Sciatic nerve (tissue), 2 donors: ENCODE data around the gene HOGA1. TPM values are rescaled to one million over a fixed set of nuclear protein-coding genes. Genes with fewer than 3 reads are reported as not detected.

Experiments used
- ATAC-seq: fragments of 200-7000 bp; cut with Tn5 transposase; one replicate; pipeline ENCODE4 v1.9.1; 2020; ENCODE audit warnings: mild to moderate bottlenecking, moderate library complexity
- DNase-seq: peaks from one replicate; pipeline ENCODE4 v3.0.0-alpha.2; 2020; ENCODE audit warnings: low spot score
- intact Hi-C: fragments of 100-400 bp; cut with DNase I; formaldehyde crosslinking; loops from one replicate; pipeline ENCODE4 v1.14.2; 2022
- total RNA-seq: library from RNA; stranded (reverse); fragmentation: NEBNext Ultra II Directional; extraction: Animal tissue kit (Norgen Biotek cat#: 25700); gene quantifications from one replicate; pipeline ENCODE4 v1.2.1, GENCODE V29; 2021
- donor health status: DM: no; HTN: no; CAD: no.
- donor health status: DM: no; HTN: no; CAD: no.

Gene HOGA1
- total RNA-seq, 1 donor from 2014 or later = 4.1 TPM

GRCh38 chr10:97596101-97597082 lies 12.2 kb downstream of the HOGA1 start:
- DNase-seq (no peak), ATAC-seq (peak; percentile 91)
- intact Hi-C loops = no loop called here

- no peak for DNase-seq
- ATAC-seq = no peak
- intact Hi-C loops = no loop called here
These were observed 13.6 kb downstream of the HOGA1 start for GRCh38 chr10:97597778-97598177.

GRCh38 chr10:97598407-97599271 lies 14.4 kb downstream of the HOGA1 start:
- DNase-seq (no peak), ATAC-seq (no peak)
- intact Hi-C loops = no loop called here

- intact Hi-C loops = no loop called here
- ATAC-seq (no peak), DNase-seq (no peak)
These were observed 15.1 kb downstream of the HOGA1 start for GRCh38 chr10:97599272-97599619.

- intact Hi-C loops = no loop called here
- ATAC-seq = no peak
- DNase-seq = no peak
These were observed 16.4 kb downstream of the HOGA1 start for GRCh38 chr10:97600616-97601015.

GRCh38 chr10:97601268-97602215 lies 17.4 kb downstream of the HOGA1 start:
- DNase-seq = no peak
- intact Hi-C loops = no loop called here
- ATAC-seq = no peak

GRCh38 chr10:97607095-97607636 lies 23.0 kb downstream of the HOGA1 start:
- intact Hi-C loops = no loop called here
- DNase-seq (no peak), ATAC-seq (peak; percentile 22)

GRCh38 chr10:97608991-97609561 lies 24.9 kb downstream of the HOGA1 start:
- ATAC-seq = no peak
- intact Hi-C loops = no loop called here
- DNase-seq = no peak

GRCh38 chr10:97611473-97611872 lies 27.3 kb downstream of the HOGA1 start:
- no peak for DNase-seq
- no peak for ATAC-seq
- intact Hi-C loops = no loop called here

GRCh38 chr10:97612386-97612785 lies 28.2 kb downstream of the HOGA1 start:
- peak; percentile 89 for ATAC-seq
- intact Hi-C loops = no loop called here
- no peak for DNase-seq

GRCh38 chr10:97618285-97618684 lies 34.1 kb downstream of the HOGA1 start:
- DNase-seq = no peak
- ATAC-seq = no peak
- intact Hi-C loops = no loop called here

GRCh38 chr10:97618733-97619132 lies 34.5 kb downstream of the HOGA1 start:
- intact Hi-C loops = no loop called here
- ATAC-seq (no peak), DNase-seq (no peak)

- DNase-seq (no peak), ATAC-seq (no peak)
- intact Hi-C loops = no loop called here
These were observed 39.1 kb downstream of the HOGA1 start for GRCh38 chr10:97623277-97623676.

- ATAC-seq (no peak), DNase-seq (no peak)
- intact Hi-C loops = no loop called here
These were observed 43.5 kb downstream of the HOGA1 start for GRCh38 chr10:97627731-97628130.

GRCh38 chr10:97628228-97628627 lies 44.0 kb downstream of the HOGA1 start:
- no peak for ATAC-seq
- intact Hi-C loops = no loop called here
- DNase-seq = no peak

GRCh38 chr10:97629289-97629688 lies 45.1 kb downstream of the HOGA1 start:
- no peak for ATAC-seq
- intact Hi-C loops = no loop called here
- DNase-seq = no peak

GRCh38 chr10:97631098-97631497 lies 46.9 kb downstream of the HOGA1 start:
- intact Hi-C loops = no loop called here
- ATAC-seq = no peak
- no peak for DNase-seq
